ENCODE data around the gene SCYL3. TPM values are rescaled to one million over a fixed set of nuclear protein-coding genes. Genes with fewer than 3 reads are reported as not detected.

Gene SCYL3
- total and polyA plus RNA-seq, 2 of the 13 experiments (the other 11 are each of a cell fraction or from before 2014, with no cell fraction given) = 3.3 to 4.9 TPM

GRCh38 chr1:169892927-169893644, 610 bp downstream of the SCYL3 start (continued):
- 0 out of 2 replicates have a peak, but pooled peaks have one; percentile 22 for TF ChIP-seq MYPOP (CRISPR knock-in tag; IDR thresholded peaks at IDR 0.05)
- 0 out of 2 replicates have a peak, but pooled peaks have one; percentile 11 for TF ChIP-seq SP5 (CRISPR knock-in tag; IDR thresholded peaks at IDR 0.05; ENCODE audit: borderline replicate concordance, low read depth)
- TF ChIP-seq ELF1 (CRISPR knock-in tag; IDR thresholded peaks at IDR 0.05) = no peak
- no peak for TF ChIP-seq CENPT (CRISPR knock-in tag; IDR thresholded peaks at IDR 0.05; ENCODE audit: low read depth)
- peak; percentile 84 for TF ChIP-seq ASH2L (IDR thresholded peaks at IDR 0.05; ENCODE audit: insufficient read length, low read depth, low read length)
- TF ChIP-seq KAT7 (CRISPR knock-in tag; IDR thresholded peaks at IDR 0.05; ENCODE audit: borderline replicate concordance) = 0 out of 2 replicates have a peak, but pooled peaks have one; percentile 27
- peak; percentile 34; the same call in 1 of the 2 replicates for TF ChIP-seq MAX (IDR thresholded peaks at IDR 0.05)
- TF ChIP-seq ZNF607 (CRISPR knock-in tag; IDR thresholded peaks at IDR 0.05; ENCODE audit: borderline replicate concordance) = peak; percentile 15; the same call in 1 of the 2 replicates
- 0 out of 2 replicates have a peak, but pooled peaks have one; percentile 44 for TF ChIP-seq REL (CRISPR knock-in tag; conservative IDR thresholded peaks at IDR 0.05)
- TF ChIP-seq NR1H2 (CRISPR knock-in tag; IDR thresholded peaks at IDR 0.05; ENCODE audit: borderline replicate concordance, low read depth) = 0 out of 2 replicates have a peak, but pooled peaks have one; percentile 40
- peak; percentile 56; the same call in 1 of the 2 replicates for TF ChIP-seq ZNF768 (CRISPR knock-in tag; IDR thresholded peaks at IDR 0.05)
- peak; percentile 11; the same call in 1 of the 2 replicates for TF ChIP-seq TMF1 (CRISPR knock-in tag; IDR thresholded peaks at IDR 0.05; ENCODE audit: low read depth)
- TF ChIP-seq RXRB (CRISPR knock-in tag; IDR thresholded peaks at IDR 0.05; ENCODE audit: borderline replicate concordance) = no peak
- peak; percentile 88 for TF ChIP-seq PHF8 (CRISPR knock-in tag; IDR thresholded peaks at IDR 0.05)
- 0 out of 2 replicates have a peak, but pooled peaks have one; percentile 26 for TF ChIP-seq TFDP1 (CRISPR knock-in tag; IDR thresholded peaks at IDR 0.05; ENCODE audit: borderline replicate concordance)
- peak; percentile 62; the same call in 1 of the 2 replicates for TF ChIP-seq MXD1 (CRISPR knock-in tag; IDR thresholded peaks at IDR 0.05)
- 0 out of 2 replicates have a peak, but pooled peaks have one; percentile 22 for TF ChIP-seq CBFB (CRISPR knock-in tag; IDR thresholded peaks at IDR 0.05)
- TF ChIP-seq ZNF580 (CRISPR knock-in tag; IDR thresholded peaks at IDR 0.05; ENCODE audit: borderline replicate concordance, low read depth) = peak; percentile 18; the same call in 1 of the 2 replicates
- TF ChIP-seq KMT2A (CRISPR knock-in tag; IDR thresholded peaks at IDR 0.05) = peak; percentile 22; the same call in 1 of the 2 replicates
- peak; percentile 39; the same call in 1 of the 2 replicates for TF ChIP-seq SP140L (CRISPR knock-in tag; IDR thresholded peaks at IDR 0.05; ENCODE audit: borderline replicate concordance)
- TF ChIP-seq E2F5 (CRISPR knock-in tag; conservative IDR thresholded peaks at IDR 0.05) = 0 out of 2 replicates have a peak, but pooled peaks have one; percentile 28
- TF ChIP-seq ZFY (CRISPR knock-in tag; IDR thresholded peaks at IDR 0.05) = peak; percentile 70
- peak; percentile 92 for TF ChIP-seq RBFOX2 (IDR thresholded peaks at IDR 0.05; ENCODE audit: low read depth, low read length)
- peak; percentile 85 for TF ChIP-seq ZBTB7A (CRISPR knock-in tag; IDR thresholded peaks at IDR 0.05)
- TF ChIP-seq HNRNPLL (IDR thresholded peaks at IDR 0.05; ENCODE audit: low read depth, low read length, poor library complexity, severe bottlenecking) = peak; percentile 14
- TF ChIP-seq NR2F6 (IDR thresholded peaks at IDR 0.05) = no peak
- peak; percentile 57; the same call in 1 of the 2 replicates for TF ChIP-seq NR2F6 (CRISPR knock-in tag; IDR thresholded peaks at IDR 0.05)

Data from HepG2 (cell line).